HL-60/S4 (cell line): ENCODE data around the gene CHTOP.

ENCODE experiments used
- in situ Hi-C: fragments of 300-500 bp; cut with MboI; formaldehyde crosslinking; loops from 2 replicates; pipeline ENCODE4 v1.14.3; 2022; ENCODE audit warnings: low sequenced_read_pairs

Gene CHTOP

DNA sequence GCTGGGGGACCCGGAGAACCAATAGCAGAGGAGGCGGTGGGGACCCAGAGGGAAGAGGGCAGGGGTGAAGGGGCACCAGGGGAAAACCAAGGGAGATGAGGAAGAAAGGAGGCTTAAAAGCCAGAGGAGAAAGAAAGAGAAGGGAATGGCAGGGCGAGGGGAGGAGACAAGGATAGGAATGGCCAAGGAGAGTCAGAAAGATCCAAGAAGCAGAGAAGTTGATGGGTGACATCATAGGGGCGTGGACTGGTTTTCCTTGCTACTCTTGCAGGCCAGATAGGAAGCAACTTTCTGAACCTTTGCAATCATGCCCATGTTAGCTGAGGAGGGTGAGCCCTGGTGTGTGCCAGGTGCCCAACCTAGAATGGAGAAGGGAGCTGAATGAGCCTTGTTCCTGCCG lies 50.0 kb downstream of the CHTOP start:
- in situ Hi-C loops: no loop called here

GRCh38 chr1:153684892-153685291 lies 51.0 kb downstream of the CHTOP start:
- in situ Hi-C loops: no loop called here

DNA sequence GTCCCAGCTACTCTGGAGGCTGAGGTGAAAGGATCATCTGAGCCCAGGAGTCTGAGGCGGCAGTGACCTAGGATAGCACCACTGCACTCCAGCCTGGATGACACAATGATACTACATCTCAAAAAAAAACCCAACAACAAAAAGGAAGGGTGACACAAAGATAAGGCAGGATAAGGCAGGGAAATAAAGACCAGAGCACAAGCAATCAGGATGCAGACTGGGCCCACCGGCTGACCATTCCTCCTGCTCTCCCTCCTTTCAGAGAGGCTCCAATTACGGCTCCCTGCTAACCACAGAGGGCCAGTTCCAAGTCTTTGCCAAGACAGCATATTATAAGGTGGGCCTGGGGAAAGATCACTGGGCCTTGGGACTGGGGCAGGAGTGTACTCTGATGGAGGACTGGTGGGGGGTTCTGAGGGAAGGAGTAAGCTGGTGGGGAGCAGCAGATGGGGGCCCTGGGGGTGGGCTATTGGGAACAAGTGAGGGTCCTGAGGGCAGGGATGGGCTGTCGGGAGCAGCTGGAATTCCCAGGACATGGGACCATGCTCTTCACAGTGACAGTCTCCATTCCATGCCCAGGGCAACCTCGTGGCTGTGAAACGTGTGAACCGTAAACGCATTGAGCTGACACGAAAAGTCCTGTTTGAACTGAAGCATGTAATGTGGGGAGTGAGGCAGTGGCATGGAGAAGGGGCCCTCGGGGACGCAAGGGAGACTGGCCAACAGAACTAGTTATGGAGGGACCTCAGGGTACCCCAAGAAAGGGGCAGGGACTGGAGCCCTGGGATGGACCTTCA lies 51.9 kb downstream of the CHTOP start:
- in situ Hi-C loops: no loop called here

GRCh38 chr1:153687346-153688125 lies 53.7 kb downstream of the CHTOP start:
- in situ Hi-C loops: no loop called here

DNA sequence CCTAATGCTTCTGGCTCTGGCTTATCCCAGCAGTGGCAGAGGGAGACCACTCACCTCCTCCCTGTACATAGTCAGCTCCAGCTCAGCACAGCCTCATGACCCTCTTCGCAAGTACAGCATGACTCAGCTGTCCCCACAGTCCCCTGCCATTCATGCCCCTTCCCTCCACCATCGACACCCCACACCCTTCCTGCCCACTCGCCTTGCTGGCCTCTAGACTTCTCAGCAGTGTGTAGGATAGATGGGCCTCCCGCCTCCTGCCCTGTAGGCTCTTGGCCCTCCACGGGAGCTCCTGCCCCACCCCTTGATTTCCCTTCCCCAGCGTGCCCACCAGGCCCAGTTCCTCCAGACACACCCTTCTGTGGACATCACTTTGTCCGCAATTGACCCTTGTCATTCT lies 54.4 kb downstream of the CHTOP start:
- in situ Hi-C loops: no loop called here

DNA sequence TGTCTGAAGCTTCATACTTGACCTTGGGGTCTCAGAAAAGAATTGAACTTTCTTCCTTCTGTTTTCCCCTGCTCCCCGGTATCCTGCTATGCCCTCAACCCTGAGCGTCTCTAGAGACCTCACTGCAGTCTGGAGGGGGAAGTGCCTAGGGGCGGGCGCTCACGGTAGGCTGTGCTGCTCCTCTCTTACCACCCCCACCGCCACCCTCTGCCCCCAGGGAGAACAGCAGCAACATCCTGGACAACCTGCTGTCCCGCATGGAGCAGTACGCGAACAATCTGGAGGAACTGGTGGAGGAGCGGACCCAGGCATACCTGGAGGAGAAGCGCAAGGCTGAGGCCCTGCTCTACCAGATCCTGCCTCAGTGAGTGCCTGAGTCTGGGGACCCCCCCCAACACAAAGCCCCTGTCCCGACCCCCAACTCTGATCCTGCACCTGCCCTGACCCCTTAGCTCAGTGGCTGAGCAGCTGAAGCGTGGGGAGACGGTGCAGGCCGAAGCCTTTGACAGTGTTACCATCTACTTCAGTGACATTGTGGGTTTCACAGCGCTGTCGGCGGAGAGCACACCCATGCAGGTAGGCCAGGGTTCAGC lies 55.0 kb downstream of the CHTOP start:
- in situ Hi-C loops: no loop called here

- in situ Hi-C loops: no loop called here
Observed at GRCh38 chr1:153693466-153693865, 59.6 kb downstream of the CHTOP start.
